Pancreas (tissue), 10 donors: ENCODE results near the gene CNPY4. TPM values are rescaled to one million over a fixed set of nuclear protein-coding genes. Genes with fewer than 3 reads are reported as not detected.

Experiments
- ATAC-seq, 4 donors: fragments of 200-7000 bp; cut with Tn5 transposase; one replicate each; pipeline versions ENCODE4 v1.8.0 to v1.9.1; 2020; ENCODE audit warnings: mild to moderate bottlenecking in 4 of 4, moderate library complexity in 4 of 4
- DNase-seq, 6 donors: peaks; one replicate each; pipeline ENCODE4 v3.0.0-alpha.2; 2020
- FAIRE-seq: peaks from 2 replicates; lab custom pipeline; 2012; peaks lifted over from hg19 to GRCh38; lab: Jason Lieb, UNC
- H3K27ac ChIP-seq, 4 donors: fragments of 200-600 bp; sonication (generic); 1 replicate in 3 of 4; 2 replicates in 1 of 4; pipeline versions ENCODE4 v1.5.0 to v1.8.0; 2020
- H3K27me3 ChIP-seq, 4 donors: fragments of 200-600 bp; one replicate each; pipeline ENCODE4 v1.8.0; 2021
- H3K36me3 ChIP-seq, 3 donors: fragments of 200-600 bp; sonication (generic) in 1 of 3; one replicate each; pipeline versions ENCODE4 v1.5.0 to v1.8.0; 2020 to 2021
- H3K4me1 ChIP-seq, 3 donors: fragments of 200-600 bp; one replicate each; pipeline ENCODE4 v1.8.0; 2021
- H3K4me3 ChIP-seq, 4 donors: fragments of 200-600 bp; sonication (generic) in 2 of 4; one replicate each; pipeline versions ENCODE4 v1.5.0 to v1.8.0; 2020 to 2021
- H3K9me3 ChIP-seq, 4 donors: fragments of 200-600 bp; one replicate each; pipeline ENCODE4 v1.8.0; 2021
- CTCF ChIP-seq, 4 donors: fragments of 200-600 bp; sonication (generic) in 3 of 4; IDR thresholded peaks; one replicate each; pipeline versions ENCODE4 v1.5.0 to v1.8.0; 2021; ENCODE audit warnings: antibody characterized with exemption in 4 of 4
- WGBS, 2 donors: extraction: QIAGEN DNeasy Blood & Tissue Kit; methylation state at CpG; one replicate each; pipeline ENCODE4 v1.1.7; 2013; 5-methylcytosine and 5-hydroxymethylcytosine counted together
- intact Hi-C, 3 donors: fragments of 100-400 bp; cut with DNase I; formaldehyde crosslinking; loops; one replicate each; pipeline versions ENCODE4 v1.11.1 to v1.14.2; 2022
- polyA plus RNA-seq, 2 donors: library from polyadenylated mRNA; stranded (reverse); fragments of 200-250 nt; gene quantifications; one replicate each; pipeline ENCODE4 v1.2.3, GENCODE V29; 2013
- total RNA-seq, 6 donors: library from RNA; stranded (reverse); fragmentation: NEBNext Ultra II Directional in 4 of 6; extraction: Animal tissue kit (Norgen Biotek cat#: 25700) in 4 of 6; gene quantifications; one replicate each; pipeline versions ENCODE4 v1.2.1 to v1.2.4, GENCODE V29; 2021 to 2023
- donor health status: healthy with polysubstance abuse.
- donor health status: DM: no; HTN: no; CAD: no; lungs with moderate emphysema.
- donor health status: DM: no; HTN: no; CAD: no.
- donor health status: control.
- donor health status: control.
- donor health status: Bipolar disorder and iron deficiency.
- donor health status: DM: yes; HTN: yes; CAD: no.
- donor health status: DM: no; HTN: no; CAD: no.
- donor health status: DM: no; HTN: no; CAD: no.
- donor health status: DM: yes; HTN: yes; CAD: no.

CNPY4 gene
- total and polyA plus RNA-seq, 8 donors = 1.8 to 10.8 (median 3.8) TPM

GRCh38 chr7:100091411-100092181 lies 27.8 kb upstream of the CNPY4 start:
- no peak for DNase-seq
- no peak overlapping the region for H3K4me3 ChIP-seq
- no peak for TF ChIP-seq CTCF (IDR thresholded peaks at IDR 0.05)
- intact Hi-C loops = no loop called here
- FAIRE-seq = no peak
- 68 to 70% methylated on average over 19 of the region's 19 CpGs for WGBS, 2 donors
- no peak overlapping the region for H3K27ac ChIP-seq
- H3K4me1 ChIP-seq = peaks cover 0 to 7% (median 7%) of the 10 kb centered on the region in 3 donors
- no peak for ATAC-seq
- H3K36me3 ChIP-seq = peaks cover 0 to 50% (median 21%) of the 10 kb centered on the region in 3 donors
- no peaks in the 10 kb centered on the region for H3K27me3 ChIP-seq
- no peaks in the 10 kb centered on the region for H3K9me3 ChIP-seq

DNA sequence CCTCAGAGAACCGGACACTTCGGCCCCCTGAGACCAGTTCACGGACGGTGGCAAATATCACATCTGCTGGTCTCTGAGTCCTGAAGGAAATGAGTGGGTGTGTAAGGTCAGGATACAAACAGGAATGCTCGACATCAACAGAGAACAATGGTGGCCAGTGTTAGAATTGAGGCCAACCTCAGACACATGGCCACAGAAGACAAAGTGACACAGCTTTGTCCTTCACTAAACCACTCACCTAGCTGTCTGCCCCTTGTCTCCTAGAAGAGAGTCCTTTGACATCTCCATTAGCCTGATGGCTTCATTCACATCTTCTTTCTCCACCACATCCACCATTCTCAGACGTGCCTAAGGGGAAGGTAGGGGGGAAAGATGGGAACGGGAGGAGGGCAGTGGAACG lies 26.4 kb upstream of the CNPY4 start:
- intact Hi-C loops = no loop called here
- FAIRE-seq (no peak), ATAC-seq (no peak), DNase-seq (no peak)
- Histone ChIP-seq H3K27me3 (no peaks in the 10 kb centered on the region), H3K4me1 (peaks cover 0 to 7% (median 5%) of the 10 kb centered on the region in 3 donors), H3K27ac (no peak overlapping the region), H3K36me3 (peaks cover 4 to 64% (median 36%) of the 10 kb centered on the region in 3 donors), H3K9me3 (no peaks in the 10 kb centered on the region), H3K4me3 (no peak overlapping the region)
- WGBS, 2 donors = 68 to 72% methylated on average over 8 of the region's 8 CpGs
- TF ChIP-seq CTCF (IDR thresholded peaks at IDR 0.05) = no peak

- Histone ChIP-seq H3K27me3 (no peaks in the 10 kb centered on the region), H3K9me3 (no peaks in the 10 kb centered on the region), H3K4me3 (no peak overlapping the region), H3K36me3 (peaks cover 4 to 69% (median 38%) of the 10 kb centered on the region in 3 donors), H3K4me1 (peaks cover 0 to 7% (median under 1%) of the 10 kb centered on the region in 3 donors), H3K27ac (no peak overlapping the region)
- intact Hi-C loops = no loop called here
- ATAC-seq (no peak), FAIRE-seq (no peak), DNase-seq (no peak)
- TF ChIP-seq CTCF (IDR thresholded peaks at IDR 0.05) = no peak
- 67 to 68% methylated on average over 13 of the region's 13 CpGs for WGBS, 2 donors
Measured at GRCh38 chr7:100093498-100093897, 25.9 kb upstream of the CNPY4 start.

DNA sequence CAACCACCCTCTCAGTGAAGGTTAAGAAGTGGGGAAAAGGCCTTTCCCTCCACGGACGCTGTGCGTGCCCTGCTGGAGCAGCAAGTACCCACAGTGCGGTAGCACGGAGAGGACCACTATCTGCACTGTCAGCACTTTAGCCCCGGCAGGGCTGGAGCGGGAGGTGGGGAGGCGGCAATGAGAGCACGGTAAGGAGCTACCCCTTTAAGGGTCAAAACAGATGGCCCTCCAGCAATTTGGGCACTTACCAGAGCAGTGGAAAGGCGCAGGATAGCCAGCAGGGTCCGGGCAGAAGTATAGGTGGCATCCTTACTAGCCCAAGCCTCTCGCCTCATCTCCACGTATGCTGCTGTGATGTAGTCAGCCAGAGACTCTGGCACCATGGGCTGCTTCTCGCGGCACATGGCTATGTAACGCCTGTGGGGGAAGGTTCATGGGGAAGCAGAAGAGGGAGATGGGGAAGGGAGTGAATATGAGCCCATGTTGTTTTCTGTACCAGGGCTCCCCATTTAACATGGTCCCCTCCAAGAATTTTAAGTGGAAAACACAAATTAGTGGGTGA lies 25.4 kb upstream of the CNPY4 start:
- intact Hi-C loops = no loop called here
- WGBS, 2 donors = 84 to 87% methylated on average over 16 of the region's 16 CpGs
- TF ChIP-seq CTCF (IDR thresholded peaks at IDR 0.05) = no peak
- DNase-seq (no peak), ATAC-seq (peak in 1 of 4 donors; percentile 17), FAIRE-seq (no peak)
- H3K27me3 ChIP-seq = no peaks in the 10 kb centered on the region
- no peak overlapping the region for H3K4me3 ChIP-seq
- H3K27ac ChIP-seq = no peak overlapping the region
- H3K4me1 ChIP-seq = peaks cover 0 to 8% (median 0%) of the 10 kb centered on the region in 3 donors
- peaks cover 4 to 74% (median 38%) of the 10 kb centered on the region in 3 donors for H3K36me3 ChIP-seq
- no peaks in the 10 kb centered on the region for H3K9me3 ChIP-seq

DNA sequence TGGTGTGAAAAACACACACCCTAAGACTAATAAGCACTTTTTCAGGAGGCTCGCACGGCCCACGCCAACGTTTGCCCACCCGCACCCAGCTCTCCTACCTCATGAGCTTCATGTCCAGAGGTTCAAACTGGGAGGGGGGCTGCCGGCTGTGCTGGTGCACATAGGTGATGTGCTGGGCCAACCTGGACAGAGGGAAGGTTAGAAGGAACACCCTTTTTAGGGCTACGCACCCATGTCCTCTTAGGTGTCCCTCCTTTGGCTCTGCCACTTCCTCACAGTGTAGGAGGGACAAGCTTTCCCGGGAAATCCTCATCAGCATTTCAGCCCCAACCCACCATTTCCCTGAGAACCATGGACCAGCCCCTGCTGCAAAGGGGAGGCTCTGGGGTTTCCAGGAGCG lies 24.1 kb upstream of the CNPY4 start:
- Histone ChIP-seq H3K27ac (no peak overlapping the region), H3K36me3 (peaks cover 4 to 79% (median 38%) of the 10 kb centered on the region in 3 donors), H3K4me3 (no peak overlapping the region), H3K27me3 (no peaks in the 10 kb centered on the region), H3K9me3 (no peaks in the 10 kb centered on the region), H3K4me1 (peaks cover 0 to 9% (median 4%) of the 10 kb centered on the region in 3 donors)
- WGBS, 2 donors = 83% methylated on average over 9 of the region's 9 CpGs
- ATAC-seq = no peak
- no peak for FAIRE-seq
- no peak for DNase-seq
- TF ChIP-seq CTCF (IDR thresholded peaks at IDR 0.05) = no peak
- intact Hi-C loops = no loop called here
